Stomach smooth muscle (tissue), 2 donors: ENCODE data around the gene RPL36.
A peak's percentile ranks its signal among the peaks of the same experiment; 100 is the strongest.

Experiments used
- H3K27ac ChIP-seq: one replicate; pipeline ENCODE4 v1.7.0; 2013; ENCODE audit warnings: mild to moderate bottlenecking, low read length, inconsistent platforms
- H3K27me3 ChIP-seq, 2 donors: one replicate each; pipeline ENCODE4 v1.7.0; 2013; ENCODE audit warnings: low read length in 2 of 2; ENCODE audit not compliant: insufficient read depth in 2 of 2, control insufficient read depth in 1 of 2
- H3K36me3 ChIP-seq, 2 donors: one replicate each; pipeline ENCODE4 v1.7.0; 2013; ENCODE audit warnings: low read length in 2 of 2; ENCODE audit not compliant: control insufficient read depth in 2 of 2, insufficient read depth in 2 of 2
- H3K4me1 ChIP-seq: one replicate; pipeline ENCODE4 v1.7.0; 2013; ENCODE audit warnings: low read length; ENCODE audit not compliant: control insufficient read depth, insufficient read depth
- H3K4me3 ChIP-seq, 2 donors: one replicate each; pipeline ENCODE4 v1.7.0; 2013; ENCODE audit warnings: low read length in 2 of 2
- H3K9ac ChIP-seq, 2 donors: one replicate each; pipeline ENCODE4 v1.7.0; 2013; ENCODE audit warnings: low read length in 2 of 2, mild to moderate bottlenecking in 1 of 2
- H3K9me3 ChIP-seq, 2 donors: one replicate each; pipeline ENCODE4 v1.7.0; 2013; ENCODE audit warnings: low read length in 2 of 2; ENCODE audit not compliant: control insufficient read depth in 2 of 2
- donor health status: healthy.
- donor health status: Pancreatic carcinoma.

RPL36 gene

GRCh38 chr19:5673752-5674151 is 16.3 kb upstream of the RPL36 start:
- Histone ChIP-seq H3K36me3 (peaks cover 9 to 13% of the 10 kb centered on the region in 2 donors), H3K27me3 (no peaks in the 10 kb centered on the region), H3K9ac (no peak overlapping the region), H3K9me3 (no peaks in the 10 kb centered on the region), H3K4me3 (no peak overlapping the region), H3K27ac (no peak overlapping the region), H3K4me1 (no peaks in the 10 kb centered on the region)

DNA sequence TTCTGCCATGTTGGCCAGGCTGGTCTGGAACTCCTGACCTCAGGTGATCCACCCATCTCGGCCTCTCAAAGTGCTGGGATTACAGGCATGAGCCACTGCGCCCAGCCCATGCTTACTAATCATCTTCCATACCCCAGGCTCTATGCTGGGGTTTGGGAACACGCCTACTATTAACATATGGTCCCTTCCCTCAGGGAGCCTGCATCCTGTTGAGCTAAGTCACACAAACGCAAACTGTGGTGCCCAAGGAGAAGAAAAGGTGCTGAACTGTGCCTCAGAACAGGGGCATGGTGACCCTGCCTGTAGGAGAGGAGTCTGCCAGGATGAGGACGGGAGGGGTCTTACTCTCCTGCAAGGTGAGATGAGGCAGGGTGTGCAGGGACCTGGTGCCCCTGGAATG is 15.4 kb upstream of the RPL36 start:
- Histone ChIP-seq H3K27ac (no peak overlapping the region), H3K36me3 (peaks cover under 1 to 4% of the 10 kb centered on the region in 2 donors), H3K9ac (no peak overlapping the region), H3K4me3 (no peak overlapping the region), H3K27me3 (no peaks in the 10 kb centered on the region), H3K9me3 (no peaks in the 10 kb centered on the region), H3K4me1 (peaks cover 8% of the 10 kb centered on the region)

DNA sequence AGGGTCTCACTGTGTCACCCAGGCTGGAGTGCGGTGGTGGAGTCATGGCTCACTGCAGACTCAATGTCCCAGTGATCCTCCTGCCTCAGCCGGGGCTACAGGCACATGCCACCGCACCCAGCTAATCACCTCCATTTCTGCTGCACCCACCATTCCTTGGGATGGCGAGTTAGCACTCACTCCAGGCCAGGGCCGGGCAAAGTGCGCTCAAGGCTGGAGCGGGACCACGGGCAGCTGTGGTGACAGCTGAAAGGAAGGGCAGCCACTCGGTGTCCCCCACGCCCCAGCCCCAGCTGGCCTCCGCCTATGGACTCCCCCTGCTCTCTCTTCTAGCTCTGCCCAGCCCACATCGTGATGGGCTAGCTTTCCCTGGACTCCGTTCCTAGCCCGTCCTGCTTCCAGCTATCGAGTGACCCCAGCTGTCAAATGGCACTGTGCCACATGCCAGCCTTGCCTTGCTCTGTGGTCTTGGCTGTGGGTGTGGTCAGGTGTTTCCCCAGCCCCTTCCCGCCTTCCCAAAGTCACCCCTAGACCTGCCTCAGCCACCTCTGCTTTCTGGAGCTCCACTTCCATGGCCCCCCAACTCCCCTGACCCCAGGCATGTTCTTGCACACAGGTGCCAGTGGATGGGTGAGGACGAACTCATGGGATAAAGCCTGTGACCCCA is 13.9 kb upstream of the RPL36 start:
- Histone ChIP-seq H3K9ac (no peak overlapping the region), H3K4me3 (no peak overlapping the region), H3K4me1 (peaks cover 19% of the 10 kb centered on the region), H3K9me3 (no peaks in the 10 kb centered on the region), H3K27ac (no peak overlapping the region), H3K27me3 (no peaks in the 10 kb centered on the region), H3K36me3 (peaks cover 0 to 4% of the 10 kb centered on the region in 2 donors)

DNA sequence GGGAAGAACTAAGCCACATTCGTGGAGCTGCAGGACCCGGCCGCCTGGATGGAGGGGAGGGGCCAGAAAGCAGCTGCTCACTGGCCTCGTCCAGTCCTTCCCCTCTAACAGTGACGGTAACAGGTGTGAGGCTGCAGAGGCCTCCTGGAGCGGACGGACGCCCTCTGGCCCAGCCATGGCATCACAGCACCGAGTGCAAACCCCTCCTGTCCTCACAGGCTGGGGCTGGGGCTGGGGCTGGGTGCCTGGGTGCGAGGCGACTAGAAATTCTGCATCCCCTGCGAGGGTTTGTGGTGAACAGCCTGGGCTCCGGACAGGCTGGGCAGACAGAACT is 13.4 kb upstream of the RPL36 start:
- Histone ChIP-seq H3K4me3 (no peak overlapping the region), H3K36me3 (peaks cover 0 to 4% of the 10 kb centered on the region in 2 donors), H3K9ac (no peak overlapping the region), H3K9me3 (no peaks in the 10 kb centered on the region), H3K4me1 (peaks cover 22% of the 10 kb centered on the region), H3K27ac (no peak overlapping the region), H3K27me3 (no peaks in the 10 kb centered on the region)

DNA sequence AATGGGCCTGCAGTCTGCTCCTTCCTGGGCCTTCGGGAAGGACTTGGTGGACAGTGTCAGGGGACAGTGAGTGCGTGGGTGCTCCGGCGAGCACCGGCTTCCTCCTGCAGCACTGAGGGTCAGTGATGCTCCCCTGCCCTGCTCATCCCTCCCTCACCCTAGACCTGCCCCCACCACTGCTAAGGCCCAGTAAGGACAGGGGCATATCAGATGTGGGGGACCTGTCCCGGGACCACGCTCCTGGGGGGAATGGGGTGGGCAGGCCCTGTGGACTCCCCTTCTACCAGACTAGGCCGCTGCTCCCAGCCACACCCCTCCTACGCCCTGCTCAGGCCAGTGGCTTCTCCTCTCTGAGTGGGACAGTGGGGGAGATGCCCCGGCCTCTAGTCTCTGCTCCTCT is 13.0 kb upstream of the RPL36 start:
- no peak overlapping the region for H3K27ac ChIP-seq
- H3K27me3 ChIP-seq, result no peaks in the 10 kb centered on the region
- peaks cover 22% of the 10 kb centered on the region for H3K4me1 ChIP-seq
- no peaks in the 10 kb centered on the region for H3K9me3 ChIP-seq
- no peak overlapping the region for H3K4me3 ChIP-seq
- peaks cover 0 to 4% of the 10 kb centered on the region in 2 donors for H3K36me3 ChIP-seq
- H3K9ac ChIP-seq, result no peak overlapping the region

DNA sequence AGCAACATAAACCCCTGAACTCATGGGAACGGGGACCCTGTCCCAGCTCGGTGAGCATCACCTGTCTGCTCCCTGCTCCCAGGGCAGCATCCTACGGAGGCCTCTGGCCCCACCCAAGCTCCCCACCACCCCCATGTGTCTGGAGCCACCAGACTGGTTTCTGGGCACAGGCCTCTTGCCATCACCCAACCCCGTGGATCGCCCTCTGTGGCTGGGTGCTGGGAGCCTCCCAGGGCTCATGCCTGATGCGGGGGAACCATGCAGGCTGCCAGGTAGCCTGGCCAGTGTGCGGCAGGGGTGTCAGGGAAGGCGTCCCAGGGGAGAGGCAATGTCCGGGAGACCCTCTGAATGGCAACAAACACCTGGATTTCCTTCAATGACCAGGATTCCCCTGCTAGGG is 12.5 kb upstream of the RPL36 start:
- no peak overlapping the region for H3K4me3 ChIP-seq
- H3K27ac ChIP-seq, result no peak overlapping the region
- no peaks in the 10 kb centered on the region for H3K9me3 ChIP-seq
- peaks cover 0 to 4% of the 10 kb centered on the region in 2 donors for H3K36me3 ChIP-seq
- no peaks in the 10 kb centered on the region for H3K27me3 ChIP-seq
- H3K4me1 ChIP-seq, result peaks cover 22% of the 10 kb centered on the region
- no peak overlapping the region for H3K9ac ChIP-seq

DNA sequence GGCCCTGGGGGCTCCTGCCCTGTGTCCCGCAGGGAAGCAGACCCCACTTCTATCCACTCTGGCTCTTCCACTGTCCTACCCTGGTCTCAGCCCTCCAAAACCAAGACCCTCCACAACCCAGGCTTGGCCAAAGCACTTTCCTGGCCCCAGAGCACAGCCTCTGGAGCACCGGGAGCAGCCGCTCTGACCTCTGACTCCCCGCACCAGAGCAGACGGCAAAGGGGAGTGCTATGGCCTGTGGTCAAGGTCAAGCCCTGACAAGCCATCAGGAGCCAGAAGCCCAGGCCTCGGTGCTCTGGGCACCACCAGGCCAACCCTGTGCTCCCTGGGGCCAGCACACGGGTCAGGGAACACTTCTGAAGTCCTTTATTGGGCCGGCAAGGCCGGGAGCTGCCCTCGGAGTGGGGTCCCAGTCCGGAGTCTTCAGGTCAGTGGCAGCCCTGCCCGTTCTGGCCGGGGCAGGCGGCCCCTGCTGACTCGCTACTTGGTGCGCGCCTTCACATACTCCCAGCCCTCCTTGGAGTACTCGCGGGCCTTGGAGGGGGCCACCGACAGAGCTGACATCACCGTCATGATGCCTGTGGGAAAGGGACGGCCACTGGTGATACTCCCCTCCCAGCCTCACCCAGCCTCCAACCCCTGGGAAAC is 11.9 kb upstream of the RPL36 start:
- Histone ChIP-seq H3K9ac (no peak overlapping the region), H3K27ac (no peak overlapping the region), H3K9me3 (no peaks in the 10 kb centered on the region), H3K4me3 (no peak overlapping the region), H3K27me3 (no peaks in the 10 kb centered on the region), H3K4me1 (peaks cover 22% of the 10 kb centered on the region), H3K36me3 (peaks cover 0 to 4% of the 10 kb centered on the region in 2 donors)

DNA sequence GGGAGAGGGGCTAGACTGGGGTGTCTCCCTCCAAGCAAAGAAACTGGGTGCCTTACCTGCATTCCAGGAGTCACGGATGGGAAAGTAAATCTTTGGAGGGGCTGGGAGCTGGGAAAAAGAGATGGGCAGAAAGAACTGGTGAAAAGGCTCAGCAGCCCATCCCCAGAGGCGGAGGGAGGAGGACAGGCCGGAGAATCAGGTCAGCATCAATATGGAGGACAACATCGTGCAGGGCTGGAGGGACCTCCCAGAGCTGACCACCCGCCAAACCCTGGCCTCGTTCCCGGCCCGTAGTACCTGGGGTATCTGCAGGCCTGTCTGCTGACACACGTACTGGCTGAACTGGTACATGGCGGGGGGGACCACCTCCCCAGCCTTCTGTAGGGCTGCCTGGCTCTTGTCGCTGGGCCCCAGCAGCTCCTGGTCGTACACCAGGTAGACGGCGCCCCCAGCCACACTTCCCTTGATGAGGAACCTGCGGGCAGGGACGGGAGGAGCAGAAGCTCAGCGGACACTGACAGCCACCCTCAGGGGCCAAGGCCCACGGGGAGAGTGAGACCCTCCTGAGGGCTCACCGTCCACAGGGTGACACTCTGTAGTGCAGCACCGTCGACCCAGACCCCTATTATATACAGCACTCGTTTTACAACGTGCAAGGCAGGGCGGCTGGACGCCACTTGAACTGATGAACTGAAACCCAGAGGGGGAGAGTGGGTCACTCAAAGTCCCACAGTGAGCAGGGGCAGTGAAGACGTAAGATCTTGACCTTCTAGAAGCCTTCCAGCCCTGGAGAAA is 10.6 kb upstream of the RPL36 start:
- Histone ChIP-seq H3K9ac (peak overlapping the region; percentile 95 to 97), H3K9me3 (no peaks in the 10 kb centered on the region), H3K4me3 (peak overlapping the region; percentile 91 to 99), H3K4me1 (peaks cover 22% of the 10 kb centered on the region), H3K27ac (peak overlapping the region; percentile 85), H3K36me3 (peaks cover 0 to 2% of the 10 kb centered on the region in 2 donors), H3K27me3 (no peaks in the 10 kb centered on the region)

- Histone ChIP-seq H3K9me3 (no peaks in the 10 kb centered on the region), H3K27me3 (no peaks in the 10 kb centered on the region), H3K36me3 (peaks cover 0 to 2% of the 10 kb centered on the region in 2 donors), H3K9ac (peak overlapping the region; percentile 95 to 97), H3K27ac (peak overlapping the region; percentile 85), H3K4me1 (peaks cover 22% of the 10 kb centered on the region), H3K4me3 (peak overlapping the region; percentile 91 to 99)
These were observed 10.0 kb upstream of the RPL36 start for GRCh38 chr19:5680084-5680436.

DNA sequence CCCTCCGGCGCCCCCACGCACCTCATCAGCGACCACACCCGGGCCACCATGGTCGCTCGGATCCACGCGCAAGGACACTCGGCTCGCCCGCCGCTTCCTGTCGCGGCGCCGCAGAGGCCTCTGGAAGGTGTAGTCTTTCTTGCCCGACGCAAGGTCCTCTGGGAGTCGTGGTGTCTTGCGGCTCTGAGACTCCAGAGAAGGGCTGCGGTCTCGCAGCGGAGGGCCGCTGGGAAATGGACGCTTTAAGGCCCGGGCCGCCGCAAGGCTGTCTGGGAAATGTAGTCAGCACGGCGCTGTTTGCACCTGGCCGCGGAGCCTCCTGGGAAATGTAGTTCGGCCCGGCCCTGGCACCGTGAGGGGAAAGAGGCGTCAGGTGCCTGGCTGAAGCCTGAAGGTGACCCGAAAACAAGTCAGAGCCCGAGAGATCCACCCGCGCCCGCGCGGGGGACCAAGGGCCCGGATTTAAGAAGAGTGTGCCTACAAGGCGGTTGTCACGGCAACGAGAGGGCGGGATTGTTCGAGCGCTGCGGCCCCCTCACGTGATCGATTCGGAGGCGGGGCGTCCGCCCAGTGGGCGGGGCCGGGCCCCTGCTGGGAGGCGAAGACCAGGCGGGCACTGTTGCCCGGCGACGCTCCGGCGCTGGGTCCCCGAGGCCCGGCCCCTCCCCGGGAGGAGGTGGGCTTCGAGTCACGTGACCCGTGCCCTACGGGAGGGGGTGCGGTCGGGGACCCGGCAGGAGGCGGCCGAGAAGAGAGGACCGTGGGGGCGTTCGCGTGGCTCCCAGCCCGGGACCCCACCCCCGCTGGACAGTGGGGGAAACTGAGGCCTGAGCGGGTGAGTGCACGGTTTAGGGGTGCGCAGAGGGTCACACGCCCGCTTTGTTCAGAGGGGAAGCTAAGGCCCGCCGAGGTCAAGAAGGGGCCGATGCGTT is 9.4 kb upstream of the RPL36 start, which contains the start of the genes HSD11B1L and MICOS13:
Gene HSD11B1L (plus strand): TSS at position 591 of the 932 bp plus-strand sequence. CDS start 3,806 bp downstream, outside the sequence.
Gene MICOS13 (minus strand): TSS at position 80 of the 932 bp plus-strand sequence. CDS start 30 bp downstream, at position 50.
- Histone ChIP-seq H3K9me3 (no peaks in the 10 kb centered on the region), H3K4me3 (peak within 1 kb of the TSS; percentile 91 to 99), H3K27ac (peak within 1 kb of the TSS; percentile 85), H3K4me1 (peaks cover 22% of the 10 kb centered on the region), H3K36me3 (peaks cover 0 to 2% of the 10 kb centered on the region in 2 donors), H3K27me3 (no peaks in the 10 kb centered on the region), H3K9ac (peak within 1 kb of the TSS; percentile 95 to 97)
